HuH-7 (cell line): ENCODE data around the gene CLTCL1.
"Not testable (repeated sequence)": the region's sequence is repeated elsewhere in the genome, so short reads cannot be mapped to it uniquely, and the experiment has no call there.

ENCODE experiments used
- DNase-seq: peaks from one replicate; pipeline ENCODE4 v3.0.0; 2011; ENCODE audit warnings: low spot score

CLTCL1 gene

DNA sequence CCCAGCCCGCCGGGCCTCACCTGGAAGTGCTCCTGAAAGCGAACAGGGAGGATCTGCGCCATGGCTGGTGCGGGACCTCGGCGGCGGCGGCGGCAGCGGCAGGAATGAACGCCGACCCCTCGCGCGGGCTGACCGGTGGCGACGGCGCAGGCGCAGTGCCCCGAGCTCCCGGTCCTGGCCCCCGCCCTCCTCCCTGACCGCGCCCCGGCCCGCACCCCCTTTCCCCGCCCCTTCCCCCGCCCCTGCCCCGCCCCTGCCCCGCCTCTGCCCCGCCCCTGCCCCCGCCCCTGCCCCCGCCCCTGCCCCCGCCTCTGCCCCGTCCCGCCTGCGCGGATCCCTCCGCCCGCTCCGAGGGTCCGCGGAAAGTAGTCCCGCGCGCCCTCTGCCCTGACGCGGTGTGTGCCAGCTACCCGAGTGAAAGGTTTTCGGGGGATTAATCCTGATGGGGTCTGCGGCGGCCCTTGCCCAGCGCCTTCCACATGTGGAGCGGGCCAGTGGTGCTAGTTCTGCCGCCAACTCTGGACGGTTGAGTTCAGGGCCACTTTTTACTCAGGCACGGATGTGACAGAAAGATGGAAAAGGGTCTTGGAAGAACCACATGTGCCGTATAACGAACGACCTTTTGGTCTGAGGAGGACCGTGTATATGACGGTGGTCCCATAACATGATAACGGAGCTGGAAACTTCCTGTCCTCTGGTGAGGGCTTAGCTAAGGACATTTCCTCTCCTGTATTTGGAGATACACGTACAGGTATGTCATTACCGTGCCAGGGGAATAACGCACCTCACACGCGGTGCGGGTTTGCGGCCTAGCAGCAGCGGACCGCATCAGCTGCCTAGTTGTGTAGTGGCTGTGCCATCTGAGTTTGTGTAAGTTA lies at the start of gene CLTCL1:
TSS of gene CLTCL1 (minus strand) at position 140 of the 878 bp plus-strand sequence. CDS start at position 62, 78 bp downstream.
- peak; percentile 91 for DNase-seq

DNA sequence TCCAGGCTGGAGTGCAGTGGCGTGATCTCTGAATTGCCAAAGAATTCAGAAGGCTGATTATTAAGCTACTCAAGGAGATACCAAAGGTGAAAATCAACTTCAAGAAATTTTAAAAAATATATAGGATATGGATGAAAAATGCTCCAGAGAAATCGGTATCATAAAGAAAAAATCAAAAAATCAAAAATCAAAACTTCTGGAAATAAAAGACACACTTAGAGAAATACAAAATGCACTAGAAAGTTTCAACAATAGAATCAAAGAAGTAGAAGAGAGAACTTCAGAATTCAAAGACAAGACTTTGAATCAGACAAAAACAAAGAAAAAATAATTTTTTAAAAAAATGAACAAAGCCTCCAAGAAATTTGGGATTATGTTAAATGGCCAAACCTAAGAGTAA lies 45.6 kb upstream of the CLTCL1 start:
- DNase-seq = no peak

DNA sequence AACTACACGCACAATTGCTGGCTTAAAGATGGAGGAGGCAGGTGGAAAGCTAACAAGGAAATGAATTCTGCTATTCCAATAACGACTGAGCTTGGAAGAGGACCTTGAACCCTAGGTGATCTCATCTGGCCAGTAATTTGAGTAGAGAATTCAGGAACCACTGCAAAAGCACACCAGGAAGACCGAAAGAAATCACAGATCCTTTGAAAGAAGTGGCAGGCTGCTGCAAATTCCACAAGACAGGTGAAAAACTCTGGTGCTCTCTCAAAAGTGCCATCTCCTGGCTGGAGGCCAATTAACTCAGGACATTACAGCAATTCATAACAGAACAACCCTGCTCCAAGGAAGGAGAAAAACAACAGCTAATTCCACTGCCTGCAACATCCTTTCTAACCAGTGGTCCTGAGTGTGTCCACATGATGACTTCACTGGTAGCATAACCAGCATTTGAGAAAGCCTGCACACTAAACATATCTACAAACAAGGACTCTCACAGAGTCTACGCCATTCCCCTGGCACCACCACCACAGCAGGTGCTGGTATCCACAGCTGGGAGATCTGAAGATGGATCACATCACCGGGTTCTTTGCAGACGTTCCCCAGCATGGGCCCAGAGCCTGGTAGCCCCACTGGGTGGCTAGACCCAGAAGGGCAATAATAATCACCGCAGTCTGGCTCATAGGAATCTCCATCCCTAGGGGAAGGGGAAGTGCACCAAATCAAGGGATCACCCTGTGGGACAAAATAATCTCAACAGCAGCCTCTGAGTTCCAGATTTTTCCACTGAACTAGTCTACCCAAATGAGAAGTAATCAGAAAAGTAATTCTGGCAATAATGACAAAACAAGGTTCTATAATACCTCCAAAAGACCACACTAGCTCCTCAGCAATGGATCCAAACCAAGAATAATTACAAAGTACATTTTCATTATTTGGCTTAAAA lies 44.9 kb upstream of the CLTCL1 start:
- peak; percentile 39 for DNase-seq

DNA sequence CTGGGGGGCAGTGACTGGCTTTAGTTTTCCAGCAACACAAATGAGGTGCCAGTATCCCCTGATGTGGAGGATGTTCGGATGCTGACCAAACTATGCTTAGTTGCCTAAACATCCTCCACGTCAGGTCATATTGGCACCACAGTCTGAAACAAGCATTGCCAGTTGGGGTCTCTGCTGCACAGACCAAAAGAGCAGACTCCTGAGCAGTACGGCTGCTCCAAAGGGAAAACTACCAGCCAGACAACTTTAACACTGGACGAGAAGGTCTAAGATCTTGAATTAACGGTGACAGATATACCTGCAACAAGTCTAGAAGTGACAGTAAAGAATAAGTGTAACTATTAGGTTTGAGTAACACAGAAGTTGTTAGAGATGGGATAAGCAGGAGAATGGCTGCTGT lies 40.5 kb upstream of the CLTCL1 start:
- DNase-seq = no peak

DNA sequence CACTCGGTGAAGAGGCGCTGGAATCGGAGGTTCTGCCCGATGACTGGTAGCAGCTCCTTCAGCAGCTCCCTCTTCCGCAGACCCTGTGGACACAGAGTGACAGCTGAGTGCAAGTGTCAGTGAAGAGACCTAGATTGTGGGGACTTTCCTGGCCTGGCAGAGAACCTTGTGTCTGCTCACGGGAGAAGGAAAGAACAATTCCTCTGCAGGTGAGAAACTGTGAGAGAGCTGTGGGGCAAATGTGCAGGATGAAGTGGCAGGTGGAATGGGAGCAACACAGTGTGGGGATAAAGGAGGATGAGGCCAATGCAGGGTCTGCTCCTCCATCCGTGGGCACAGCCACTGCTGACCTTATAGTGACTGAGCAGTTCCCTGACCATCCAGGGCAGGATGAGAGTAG lies 40.0 kb upstream of the CLTCL1 start:
- no peak for DNase-seq

DNA sequence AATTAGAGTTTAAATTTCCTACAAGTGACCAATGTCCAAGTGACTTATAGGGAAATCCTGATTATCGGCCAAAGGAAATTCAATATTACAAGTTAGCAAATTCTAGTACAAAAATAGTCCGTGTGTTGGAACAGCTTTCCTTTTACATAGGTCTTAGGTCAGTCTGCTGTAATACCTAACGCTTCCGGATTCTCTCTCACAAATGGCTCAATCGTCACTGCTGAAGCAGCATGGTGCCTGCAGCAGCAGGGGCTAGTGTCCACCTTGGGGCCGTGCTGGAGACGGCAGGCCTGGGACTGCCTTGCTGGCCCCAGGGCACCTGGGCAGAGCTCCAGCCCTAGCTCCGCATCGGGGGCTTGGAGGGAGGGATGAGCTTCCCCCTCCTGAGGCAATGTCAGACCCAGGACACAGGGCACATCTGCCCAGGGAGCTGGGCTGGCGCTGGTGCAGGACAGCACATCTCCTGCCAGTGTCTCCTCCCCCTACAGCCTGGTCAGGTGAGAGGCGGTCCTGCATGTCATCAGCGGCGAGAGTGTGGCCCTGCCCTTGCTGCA lies 39.4 kb upstream of the CLTCL1 start:
- no peak for DNase-seq

DNA sequence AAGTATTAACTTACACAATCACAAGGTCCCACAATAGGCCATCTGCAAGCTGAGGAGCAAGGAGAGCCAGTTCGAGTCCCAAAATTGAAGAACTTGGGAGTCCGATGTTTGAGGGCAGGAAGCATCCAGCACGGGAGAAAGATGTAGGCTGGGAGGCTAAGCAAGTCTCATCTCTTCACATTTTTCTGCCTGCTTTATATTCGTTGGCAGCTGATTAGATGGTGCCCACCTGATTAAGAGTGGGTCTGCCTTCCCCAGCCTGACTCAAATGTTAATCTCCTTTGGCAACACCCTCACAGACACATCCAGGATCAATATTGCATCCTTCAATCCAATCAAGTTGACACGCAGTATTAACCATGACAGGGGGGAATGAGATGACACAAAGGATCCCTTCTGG lies 38.7 kb upstream of the CLTCL1 start:
- DNase-seq = not testable (repeated sequence)

DNA sequence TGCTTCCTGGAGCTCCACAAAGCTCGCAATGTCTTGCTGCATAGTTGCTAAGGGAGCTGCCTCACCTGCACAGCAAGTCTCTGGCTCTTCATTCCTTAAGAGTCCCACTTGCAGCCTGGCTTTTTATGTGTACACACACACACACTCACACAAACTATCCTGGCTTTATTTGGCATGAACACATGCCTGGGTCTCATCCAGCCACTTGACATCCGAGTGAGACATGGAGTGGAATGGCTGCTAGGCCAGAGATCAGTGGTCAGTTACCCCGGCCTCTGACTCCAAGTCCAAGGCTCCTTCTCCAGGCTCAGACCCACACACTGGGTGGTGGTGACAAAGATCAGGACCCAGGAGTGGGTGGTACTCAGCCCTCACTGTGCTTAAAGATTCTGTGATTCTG lies 37.9 kb upstream of the CLTCL1 start:
- DNase-seq = no peak

DNA sequence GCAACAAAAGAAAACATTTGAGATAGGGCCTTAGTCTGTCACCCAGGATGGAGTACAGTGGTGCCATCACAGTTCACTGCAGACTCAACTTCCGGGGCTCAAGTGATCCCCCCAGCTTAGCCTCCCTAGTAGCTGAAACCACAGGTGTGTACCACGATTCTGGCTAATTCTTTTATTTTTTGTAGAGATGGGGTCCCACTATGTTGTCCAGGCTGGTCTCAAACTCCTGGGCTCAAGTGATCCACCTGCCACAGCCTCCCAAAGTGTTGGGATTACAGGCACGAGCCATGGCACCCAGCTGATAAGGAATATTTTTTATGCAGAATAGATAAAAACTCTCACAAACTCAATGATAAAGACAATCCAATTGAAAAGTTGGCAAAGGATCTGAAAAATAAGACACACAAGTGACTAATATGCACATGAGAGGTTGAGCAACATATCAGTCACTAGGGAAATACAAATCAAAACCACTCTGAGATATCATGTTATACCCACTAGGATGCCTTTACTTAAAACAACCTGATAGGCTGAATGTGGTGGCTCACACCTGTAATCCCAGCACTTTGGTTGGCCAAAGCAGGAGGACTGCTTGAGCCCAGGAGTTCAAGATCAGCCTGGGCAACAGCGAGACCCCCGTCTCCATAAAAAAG lies 33.9 kb upstream of the CLTCL1 start:
- no peak for DNase-seq

DNA sequence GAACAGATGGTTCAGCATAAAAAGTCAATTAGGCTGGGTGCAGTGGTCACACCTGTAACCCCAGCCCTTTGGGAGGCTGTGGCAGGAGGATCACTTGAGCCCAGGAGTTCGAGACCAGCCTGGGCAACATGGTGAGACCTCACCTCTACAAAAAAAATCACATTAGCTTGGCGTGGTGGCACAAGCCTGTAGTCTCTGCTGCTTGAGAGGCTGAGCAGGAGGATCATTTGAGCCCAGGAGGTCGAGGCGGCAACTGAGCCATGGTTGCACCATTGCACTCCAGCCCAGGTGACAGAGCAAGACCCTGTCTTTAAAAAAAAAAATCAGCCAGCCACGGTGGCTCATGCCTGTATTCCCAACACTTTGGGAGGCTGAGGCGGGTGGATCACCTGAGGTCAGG lies 31.9 kb upstream of the CLTCL1 start:
- DNase-seq = not testable (repeated sequence)

DNA sequence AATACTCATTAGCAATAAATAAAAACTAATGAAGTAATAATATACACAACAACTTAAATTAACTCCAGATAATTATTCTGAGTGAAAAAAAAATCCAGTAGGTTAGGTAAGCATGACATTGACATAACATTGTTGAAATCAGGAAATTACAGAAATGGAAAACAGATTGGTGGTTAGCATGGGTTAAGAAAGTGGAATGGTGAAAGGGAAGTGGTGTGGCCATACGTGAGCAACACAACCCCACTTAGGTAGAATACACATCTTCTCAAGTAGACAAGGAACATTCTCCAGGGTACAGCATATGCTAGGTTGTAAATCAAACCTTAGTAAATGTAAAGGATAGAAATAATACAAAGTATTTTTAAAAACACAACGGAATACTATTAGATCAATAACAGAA lies 30.2 kb upstream of the CLTCL1 start:
- DNase-seq = no peak

DNA sequence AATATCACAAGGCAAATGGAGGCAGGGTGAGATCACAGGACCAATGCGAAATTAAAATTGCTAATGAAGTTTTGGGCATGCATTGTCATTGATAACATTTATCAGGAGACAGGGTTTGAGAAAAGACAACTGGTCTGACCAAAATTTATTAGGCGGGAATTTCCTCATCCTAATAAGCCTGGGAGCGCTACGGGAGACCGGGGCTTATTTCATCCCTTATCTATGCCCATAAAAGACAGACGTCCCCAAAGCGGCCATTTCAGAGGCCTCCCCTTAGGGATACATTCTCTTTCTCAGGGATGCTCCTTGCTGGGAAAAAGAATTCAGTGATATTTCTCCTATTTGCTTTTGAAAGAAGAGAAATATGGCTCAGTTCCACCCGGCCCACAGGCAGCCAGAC lies 28.6 kb upstream of the CLTCL1 start:
- DNase-seq = not testable (repeated sequence)

DNA sequence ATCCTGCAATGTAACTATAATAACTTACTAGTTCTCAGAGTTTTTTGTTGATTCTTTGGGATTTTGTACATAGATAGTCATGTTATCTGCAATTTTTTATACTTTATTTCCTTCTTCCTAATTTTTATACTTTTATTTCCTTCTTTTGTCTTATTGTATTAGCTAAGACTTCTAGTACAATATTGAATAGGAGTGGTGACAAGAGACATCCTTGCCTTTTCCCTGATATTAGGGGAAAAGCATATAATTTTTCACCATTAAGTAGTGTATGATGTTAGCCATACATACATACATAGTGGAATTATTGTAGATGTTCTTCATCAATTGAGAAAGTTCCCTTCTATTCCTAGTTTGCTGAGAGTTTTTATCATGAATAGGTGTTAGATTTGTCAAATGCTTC lies 27.8 kb upstream of the CLTCL1 start:
- DNase-seq = no peak

DNA sequence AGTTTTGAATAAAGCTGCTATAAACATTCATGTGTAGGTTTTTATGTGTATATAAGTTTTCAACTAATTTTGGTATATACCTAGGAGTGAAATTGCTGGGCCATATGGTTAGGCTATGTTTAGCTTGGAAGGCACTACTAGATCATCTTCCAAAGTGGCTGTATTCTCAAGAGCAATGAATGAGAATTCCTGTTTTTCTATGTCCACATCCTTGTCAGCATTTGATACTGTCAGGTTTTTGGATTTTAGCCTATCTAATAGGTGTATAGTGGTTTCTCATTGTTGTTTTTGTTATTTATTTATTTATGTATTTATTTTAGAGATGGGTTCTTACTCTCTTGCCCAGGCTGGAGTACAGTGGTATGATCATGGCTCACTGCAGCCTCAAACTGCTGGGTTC lies 26.3 kb upstream of the CLTCL1 start:
- no peak for DNase-seq

DNA sequence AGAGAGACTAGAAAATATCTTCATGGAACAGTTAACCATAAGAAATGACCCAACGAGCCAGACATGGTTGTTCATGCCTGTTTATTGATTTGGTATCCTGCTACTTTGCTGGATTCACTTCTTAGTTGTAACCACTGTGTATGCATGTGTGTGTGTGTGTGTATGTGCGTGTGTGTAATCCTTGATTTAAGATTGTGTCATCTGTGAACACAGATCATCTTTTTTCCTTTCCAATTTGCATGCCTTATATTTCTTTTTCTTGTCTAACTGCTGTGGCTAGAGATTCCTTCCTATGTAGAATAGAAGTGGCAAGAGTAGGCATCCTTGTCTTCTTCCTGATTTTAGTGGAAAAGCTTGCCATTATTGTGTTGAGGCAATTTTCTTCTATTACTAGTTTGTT lies 16.4 kb upstream of the CLTCL1 start:
- DNase-seq = no peak

DNA sequence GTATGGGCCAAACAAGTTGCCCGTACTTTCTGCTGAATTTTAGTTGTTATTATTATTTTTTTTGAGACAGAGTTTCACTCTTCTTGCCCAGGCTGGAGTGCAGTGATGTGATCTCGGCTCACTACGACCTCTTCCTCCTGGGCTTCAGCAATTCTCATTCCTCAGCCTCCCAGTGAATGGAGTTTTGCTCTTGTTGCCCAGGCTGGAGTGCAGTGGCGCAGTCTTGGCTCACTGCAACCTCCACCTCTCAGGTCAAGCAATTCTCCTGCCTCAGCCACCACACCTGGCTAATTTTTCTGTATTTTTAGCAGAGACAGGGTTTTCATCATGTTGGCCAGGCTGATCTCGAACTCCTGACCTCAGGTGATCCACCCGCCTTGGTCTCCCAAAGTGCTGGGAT lies 15.0 kb upstream of the CLTCL1 start:
- DNase-seq = not testable (repeated sequence)

DNA sequence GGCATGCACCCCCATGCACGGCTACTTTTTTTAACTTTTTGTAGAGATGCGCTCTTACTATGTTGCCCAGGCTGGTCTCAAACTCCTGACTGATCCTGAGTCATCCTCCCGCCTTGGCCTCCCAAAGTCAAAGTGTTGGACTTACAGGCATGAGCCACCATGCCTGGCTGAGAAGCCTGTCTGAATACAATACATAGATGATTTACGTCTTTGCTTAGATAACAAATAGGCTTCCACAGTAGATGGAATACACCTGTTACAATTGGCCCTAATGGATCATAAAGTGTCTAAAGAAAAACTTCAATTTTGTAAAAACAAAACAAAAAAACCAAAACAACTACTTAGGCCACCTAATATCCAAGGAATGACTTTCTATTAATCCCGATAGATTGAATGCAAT lies 13.0 kb upstream of the CLTCL1 start:
- no peak for DNase-seq

DNA sequence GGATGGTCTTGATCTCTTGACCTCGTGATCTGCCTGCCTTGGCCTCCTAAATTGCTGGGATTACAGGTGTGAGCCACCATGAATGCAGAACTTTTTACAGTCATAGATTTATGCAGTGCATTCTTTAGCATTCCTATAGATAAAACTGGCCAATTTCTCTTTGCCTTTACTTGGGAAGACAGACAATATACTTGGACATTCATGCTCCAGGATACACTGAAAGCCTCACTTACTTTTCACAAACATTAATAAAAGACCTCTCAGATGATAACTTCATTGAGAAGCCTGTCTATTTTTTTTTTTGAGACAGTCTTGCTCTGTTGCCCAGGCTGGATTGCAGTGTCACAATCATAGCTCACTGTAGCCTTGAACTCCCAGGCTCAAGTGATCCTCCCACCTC lies 12.3 kb upstream of the CLTCL1 start:
- no peak for DNase-seq

DNA sequence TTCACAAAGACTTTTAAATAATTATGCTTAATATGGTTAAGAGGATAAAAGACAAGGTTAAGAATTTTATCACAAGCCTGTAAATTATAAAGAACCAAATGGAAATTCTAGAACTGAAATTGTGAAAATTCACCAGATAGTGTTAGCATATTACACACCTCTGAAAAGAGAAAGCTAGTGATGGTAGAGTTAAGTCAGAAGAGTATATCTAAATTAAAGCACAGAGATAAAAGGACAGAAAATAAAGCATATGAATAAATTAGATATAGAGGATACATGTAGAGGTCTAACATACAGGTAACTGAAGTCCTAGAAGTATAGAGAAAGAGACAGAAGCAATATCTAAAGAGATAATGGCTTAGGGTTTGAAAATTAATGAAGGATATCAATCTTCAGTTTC lies 4.2 kb upstream of the CLTCL1 start:
- DNase-seq = no peak

DNA sequence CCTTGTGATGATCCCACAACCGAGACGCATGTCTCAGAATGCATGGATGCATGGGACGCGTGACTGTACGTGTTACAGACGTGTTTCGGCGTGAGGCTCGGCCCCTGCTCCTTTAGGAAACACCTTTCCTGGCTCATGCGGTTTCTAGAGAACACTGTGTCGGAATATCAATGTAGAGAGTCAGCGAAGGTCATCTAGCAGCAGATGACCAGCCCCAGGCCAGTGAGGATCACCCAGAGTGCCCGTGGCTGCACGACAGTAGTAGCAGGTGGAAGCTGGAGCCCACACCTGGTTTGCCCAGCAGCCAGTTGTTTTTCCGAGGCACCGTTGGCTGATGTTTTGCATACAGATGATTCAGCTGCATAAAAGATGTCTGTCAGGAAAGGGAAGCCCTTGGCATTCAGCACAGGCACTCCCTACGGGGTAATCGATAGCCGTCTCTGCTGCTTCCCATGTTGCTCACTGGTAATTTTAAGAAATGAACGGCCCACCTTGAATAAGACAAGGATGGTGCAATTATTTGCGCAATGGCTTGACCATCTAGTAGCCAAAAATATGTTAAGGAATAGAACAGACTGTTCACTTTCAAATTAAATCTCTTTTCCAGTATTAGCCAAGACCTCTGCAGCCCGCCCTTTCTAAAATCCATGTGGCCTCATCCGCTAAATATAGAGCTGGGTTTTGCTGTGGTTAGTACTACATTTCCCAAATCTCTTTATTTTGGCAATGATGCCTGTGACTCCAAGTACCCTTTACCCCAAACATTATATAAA lies 1.1 kb upstream of the CLTCL1 start:
- DNase-seq = no peak

DNA sequence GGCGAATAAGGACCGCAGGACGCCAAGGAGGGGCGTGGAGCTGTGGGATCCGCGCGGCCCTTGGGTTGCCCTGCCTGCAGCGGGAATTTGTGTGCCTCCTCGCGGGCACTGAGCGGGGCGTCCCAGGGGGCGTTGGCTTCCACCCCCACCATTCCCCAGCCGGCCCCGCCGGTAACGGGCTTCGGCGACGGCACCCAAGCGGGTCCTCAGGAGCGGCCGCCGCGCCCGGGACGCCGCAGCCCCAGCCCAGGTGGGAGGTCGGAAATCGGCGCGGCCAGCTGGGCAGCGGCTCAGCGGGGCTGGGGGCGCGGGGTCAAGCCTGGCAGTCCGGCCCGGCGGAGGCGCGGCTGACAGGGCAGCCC lies 320 bp downstream of the CLTCL1 start:
- no peak for DNase-seq
